ENCODE results near the gene STARD13.

DNA sequence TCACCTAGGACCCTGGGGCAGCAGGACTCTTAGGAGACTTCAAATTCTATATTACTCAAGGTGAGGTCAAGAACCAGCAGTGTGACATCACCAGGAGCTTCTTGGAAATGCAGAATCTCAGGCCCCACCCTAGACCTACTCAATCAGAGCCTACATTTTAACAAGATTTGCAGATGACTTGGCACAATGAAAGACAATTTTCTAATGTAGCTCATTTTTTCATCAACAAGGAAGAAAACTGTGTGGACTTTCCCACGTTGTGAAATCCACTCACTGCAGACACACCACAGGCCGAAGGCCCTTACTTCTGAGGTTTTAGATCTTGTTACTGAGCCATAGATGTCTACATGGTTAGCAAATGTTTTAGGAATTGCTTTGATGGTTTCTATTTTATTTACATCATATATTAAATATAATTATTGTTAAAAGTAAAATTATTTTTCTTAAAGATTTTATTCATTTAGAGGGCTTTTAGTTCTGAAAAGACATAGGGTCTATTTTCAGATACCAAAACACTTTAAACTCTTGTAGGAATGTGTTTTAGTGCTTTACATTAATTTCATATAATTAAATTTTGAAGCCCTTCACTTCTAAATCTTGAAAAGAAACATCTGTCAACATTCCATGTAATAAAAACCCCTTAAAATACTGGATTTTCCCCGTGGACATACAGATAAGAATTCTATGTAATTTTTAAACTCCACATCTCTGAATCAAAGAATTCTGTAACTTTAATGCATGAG is 18.5 kb upstream of the STARD13 start:
- TF ChIP-seq, protein P1, sequence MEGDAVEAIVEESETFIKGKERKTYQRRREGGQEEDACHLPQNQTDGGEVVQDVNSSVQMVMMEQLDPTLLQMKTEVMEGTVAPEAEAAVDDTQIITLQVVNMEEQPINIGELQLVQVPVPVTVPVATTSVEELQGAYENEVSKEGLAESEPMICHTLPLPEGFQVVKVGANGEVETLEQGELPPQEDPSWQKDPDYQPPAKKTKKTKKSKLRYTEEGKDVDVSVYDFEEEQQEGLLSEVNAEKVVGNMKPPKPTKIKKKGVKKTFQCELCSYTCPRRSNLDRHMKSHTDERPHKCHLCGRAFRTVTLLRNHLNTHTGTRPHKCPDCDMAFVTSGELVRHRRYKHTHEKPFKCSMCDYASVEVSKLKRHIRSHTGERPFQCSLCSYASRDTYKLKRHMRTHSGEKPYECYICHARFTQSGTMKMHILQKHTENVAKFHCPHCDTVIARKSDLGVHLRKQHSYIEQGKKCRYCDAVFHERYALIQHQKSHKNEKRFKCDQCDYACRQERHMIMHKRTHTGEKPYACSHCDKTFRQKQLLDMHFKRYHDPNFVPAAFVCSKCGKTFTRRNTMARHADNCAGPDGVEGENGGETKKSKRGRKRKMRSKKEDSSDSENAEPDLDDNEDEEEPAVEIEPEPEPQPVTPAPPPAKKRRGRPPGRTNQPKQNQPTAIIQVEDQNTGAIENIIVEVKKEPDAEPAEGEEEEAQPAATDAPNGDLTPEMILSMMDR (conservative IDR thresholded peaks at IDR 0.05; ENCODE audit: low read length): no peak
- TF ChIP-seq EZH2phosphoT487 (IDR thresholded peaks at IDR 0.05; ENCODE audit: borderline replicate concordance, low read depth, low read length): no peak

Data from OCI-LY7 (cell line).